ENCODE results near the gene LENG1.

- TF ChIP-seq EZH2 (IDR thresholded peaks at IDR 0.05; ENCODE audit: insufficient read depth, poor library complexity, severe bottlenecking) = no peak
- no peak for TF ChIP-seq EZH2phosphoT487 (IDR thresholded peaks at IDR 0.05; ENCODE audit: insufficient read depth, low read depth)
These were observed 35.8 kb downstream of the LENG1 start for GRCh38 chr19:54123682-54124081.

Measured in GM23248 (cell line).